HepG2 (cell line): ENCODE data around the gene C16orf87. TPM values are rescaled to one million over a fixed set of nuclear protein-coding genes. Genes with fewer than 3 reads are reported as not detected.

Experiments
- CAMTA2 ChIP-seq: sonication (generic); formaldehyde crosslinking; IDR thresholded peaks from 2 replicates; pipeline ENCODE4 v1.4.0; 2020; ENCODE audit warnings: mild to moderate bottlenecking, missing genetic modification reagents, borderline replicate concordance
- CHCHD3 ChIP-seq: sonication (generic); formaldehyde crosslinking; IDR thresholded peaks from 2 replicates; pipeline ENCODE4 v1.8.0; 2022; ENCODE audit warnings: mild to moderate bottlenecking, missing genetic modification reagents, moderate library complexity
- EEA1 ChIP-seq: sonication (generic); formaldehyde crosslinking; IDR thresholded peaks from 2 replicates; pipeline ENCODE4 v1.5.1; 2020; ENCODE audit warnings: mild to moderate bottlenecking, missing genetic modification reagents, borderline replicate concordance
- ELF4 ChIP-seq: sonication (generic); formaldehyde crosslinking; IDR thresholded peaks from 2 replicates; pipeline ENCODE4 v1.5.0; 2020; ENCODE audit warnings: missing genetic modification reagents, mild to moderate bottlenecking, moderate library complexity, borderline replicate concordance
- HMG20A ChIP-seq: IDR thresholded peaks from 2 replicates; pipeline ENCODE4 v1.6.1; 2016; ENCODE audit warnings: borderline replicate concordance
- MED13 ChIP-seq: sonication (generic); formaldehyde crosslinking; IDR thresholded peaks from 2 replicates; pipeline ENCODE4 v1.5.0; 2020; ENCODE audit warnings: missing genetic modification reagents
- NFE2L2 ChIP-seq: fragments of 150-350 bp; IDR thresholded peaks from 2 replicates; pipeline ENCODE4 v1.6.1; 2014; ENCODE audit warnings: low read length
- PCBP2 ChIP-seq: fragments of 200-400 bp; formaldehyde crosslinking; optimal IDR thresholded peaks from 2 replicates; pipeline ENCODE3; 2018; ENCODE audit warnings: low read length, low read depth; ENCODE audit not compliant: poor library complexity, severe bottlenecking
- RCOR2 ChIP-seq: IDR thresholded peaks from 2 replicates; pipeline ENCODE4 v1.6.1; 2016; ENCODE audit warnings: missing biosample characterization, missing genetic modification reagents
- SCMH1 ChIP-seq: sonication (generic); formaldehyde crosslinking; IDR thresholded peaks from 2 replicates; pipeline ENCODE4 v1.9.0; 2021; ENCODE audit warnings: missing genetic modification reagents, mild to moderate bottlenecking, borderline replicate concordance
- SPEN ChIP-seq: sonication (generic); formaldehyde crosslinking; IDR thresholded peaks from 2 replicates; pipeline ENCODE4 v1.5.1; 2020; ENCODE audit warnings: low read depth, mild to moderate bottlenecking, missing genetic modification reagents
- STAG1 ChIP-seq: sonication (generic); formaldehyde crosslinking; IDR thresholded peaks from 2 replicates; pipeline ENCODE4 v1.4.0; 2020; ENCODE audit warnings: missing genetic modification reagents
- TGIF2 ChIP-seq: IDR thresholded peaks from 2 replicates; pipeline ENCODE4 v1.6.1; 2016; ENCODE audit warnings: control low read depth, missing compliant biosample characterization
- ZNF773 ChIP-seq: sonication (generic); formaldehyde crosslinking; IDR thresholded peaks from 2 replicates; pipeline ENCODE4 v1.4.0; 2020; ENCODE audit warnings: missing genetic modification reagents, borderline replicate concordance
- polyA plus RNA-seq, 8 experiments: library from polyadenylated mRNA; depleted of rRNA in 3 of 8; stranded (reverse) in 7 of 8; unstranded in 1 of 8; fragments of >200 nt; fragmentation: Illumina TruSeq in 4 of 8; extraction: Trizol in 4 of 8; gene quantifications; 2 replicates each; pipeline versions ENCODE4 v1.2.1 to v1.2.3, GENCODE V29; 2011 to 2016; ENCODE audit warnings: low read depth in 4 of 8, missing spikeins in 1 of 8, mixed read lengths in 1 of 8; ENCODE audit not compliant: insufficient read depth in 1 of 8
- total RNA-seq, 5 experiments: library from RNA; depleted of rRNA; stranded (reverse); fragments of >200 nt; fragmentation: Illumina TruSeq; extraction: Trizol; gene quantifications; 2 replicates each; pipeline ENCODE4 v1.2.3, GENCODE V29; 2016; ENCODE audit warnings: low read depth in 1 of 5
- TF ChIP-seq, protein P1 (sequence below): sonication (generic); formaldehyde crosslinking; IDR thresholded peaks from 2 replicates; pipeline ENCODE4 v1.5.0; 2020; ENCODE audit warnings: mild to moderate bottlenecking, missing genetic modification reagents, borderline replicate concordance
- TF ChIP-seq, protein P2 (sequence below): sonication (generic); formaldehyde crosslinking; IDR thresholded peaks from 2 replicates; pipeline ENCODE4 v1.4.0; 2020; ENCODE audit warnings: mild to moderate bottlenecking, missing genetic modification reagents, borderline replicate concordance
- TF ChIP-seq, protein P3 (sequence below): sonication (generic); formaldehyde crosslinking; IDR thresholded peaks from 2 replicates; pipeline ENCODE4 v1.4.0; 2020; ENCODE audit warnings: missing genetic modification reagents, low read depth, mild to moderate bottlenecking, borderline replicate concordance
- TF ChIP-seq, protein P4 (sequence below): sonication (generic); formaldehyde crosslinking; IDR thresholded peaks from 2 replicates; pipeline ENCODE4 v1.4.0; 2020; ENCODE audit warnings: mild to moderate bottlenecking, missing genetic modification reagents

The C16orf87 gene
- total and polyA plus RNA-seq, 2 of the 13 experiments (the other 11 are each of a cell fraction or from before 2014, with no cell fraction given): 8.6 to 19.5 TPM

DNA sequence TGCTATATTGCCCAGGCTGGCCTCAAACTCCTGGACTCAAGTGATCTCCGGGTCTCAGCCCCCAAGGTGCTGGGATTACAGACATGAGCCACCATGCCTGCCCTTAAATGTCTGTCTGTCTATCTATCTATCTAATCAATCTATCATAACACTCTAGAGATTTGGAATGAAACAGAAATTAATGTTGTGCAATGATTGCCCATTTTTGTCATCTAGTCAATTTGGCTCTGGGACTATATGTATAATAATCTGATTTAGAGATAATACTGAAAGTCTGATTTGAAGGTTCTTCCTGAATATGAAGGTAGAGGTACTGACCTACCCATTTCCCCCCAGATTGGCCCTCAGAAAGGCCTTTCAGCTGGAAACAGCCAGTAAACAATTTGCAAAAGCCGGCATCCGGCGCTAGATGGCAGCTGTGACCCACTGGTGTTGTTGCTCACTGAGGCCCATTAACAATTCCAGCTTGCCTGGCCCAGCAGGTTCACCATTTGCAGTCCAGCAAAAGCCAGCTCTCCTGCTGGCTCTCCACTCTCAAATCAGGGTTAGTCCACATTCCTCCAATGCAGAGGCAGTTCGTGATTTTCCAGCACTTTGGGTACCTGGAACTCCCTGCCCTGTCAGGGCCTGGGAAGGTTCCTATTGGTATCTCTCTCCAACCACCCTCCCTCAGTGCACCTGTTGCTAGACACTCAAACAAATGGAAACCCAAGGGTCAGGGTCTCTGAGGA is 22.9 kb upstream of the C16orf87 start (continued):
- TF ChIP-seq, protein P1, sequence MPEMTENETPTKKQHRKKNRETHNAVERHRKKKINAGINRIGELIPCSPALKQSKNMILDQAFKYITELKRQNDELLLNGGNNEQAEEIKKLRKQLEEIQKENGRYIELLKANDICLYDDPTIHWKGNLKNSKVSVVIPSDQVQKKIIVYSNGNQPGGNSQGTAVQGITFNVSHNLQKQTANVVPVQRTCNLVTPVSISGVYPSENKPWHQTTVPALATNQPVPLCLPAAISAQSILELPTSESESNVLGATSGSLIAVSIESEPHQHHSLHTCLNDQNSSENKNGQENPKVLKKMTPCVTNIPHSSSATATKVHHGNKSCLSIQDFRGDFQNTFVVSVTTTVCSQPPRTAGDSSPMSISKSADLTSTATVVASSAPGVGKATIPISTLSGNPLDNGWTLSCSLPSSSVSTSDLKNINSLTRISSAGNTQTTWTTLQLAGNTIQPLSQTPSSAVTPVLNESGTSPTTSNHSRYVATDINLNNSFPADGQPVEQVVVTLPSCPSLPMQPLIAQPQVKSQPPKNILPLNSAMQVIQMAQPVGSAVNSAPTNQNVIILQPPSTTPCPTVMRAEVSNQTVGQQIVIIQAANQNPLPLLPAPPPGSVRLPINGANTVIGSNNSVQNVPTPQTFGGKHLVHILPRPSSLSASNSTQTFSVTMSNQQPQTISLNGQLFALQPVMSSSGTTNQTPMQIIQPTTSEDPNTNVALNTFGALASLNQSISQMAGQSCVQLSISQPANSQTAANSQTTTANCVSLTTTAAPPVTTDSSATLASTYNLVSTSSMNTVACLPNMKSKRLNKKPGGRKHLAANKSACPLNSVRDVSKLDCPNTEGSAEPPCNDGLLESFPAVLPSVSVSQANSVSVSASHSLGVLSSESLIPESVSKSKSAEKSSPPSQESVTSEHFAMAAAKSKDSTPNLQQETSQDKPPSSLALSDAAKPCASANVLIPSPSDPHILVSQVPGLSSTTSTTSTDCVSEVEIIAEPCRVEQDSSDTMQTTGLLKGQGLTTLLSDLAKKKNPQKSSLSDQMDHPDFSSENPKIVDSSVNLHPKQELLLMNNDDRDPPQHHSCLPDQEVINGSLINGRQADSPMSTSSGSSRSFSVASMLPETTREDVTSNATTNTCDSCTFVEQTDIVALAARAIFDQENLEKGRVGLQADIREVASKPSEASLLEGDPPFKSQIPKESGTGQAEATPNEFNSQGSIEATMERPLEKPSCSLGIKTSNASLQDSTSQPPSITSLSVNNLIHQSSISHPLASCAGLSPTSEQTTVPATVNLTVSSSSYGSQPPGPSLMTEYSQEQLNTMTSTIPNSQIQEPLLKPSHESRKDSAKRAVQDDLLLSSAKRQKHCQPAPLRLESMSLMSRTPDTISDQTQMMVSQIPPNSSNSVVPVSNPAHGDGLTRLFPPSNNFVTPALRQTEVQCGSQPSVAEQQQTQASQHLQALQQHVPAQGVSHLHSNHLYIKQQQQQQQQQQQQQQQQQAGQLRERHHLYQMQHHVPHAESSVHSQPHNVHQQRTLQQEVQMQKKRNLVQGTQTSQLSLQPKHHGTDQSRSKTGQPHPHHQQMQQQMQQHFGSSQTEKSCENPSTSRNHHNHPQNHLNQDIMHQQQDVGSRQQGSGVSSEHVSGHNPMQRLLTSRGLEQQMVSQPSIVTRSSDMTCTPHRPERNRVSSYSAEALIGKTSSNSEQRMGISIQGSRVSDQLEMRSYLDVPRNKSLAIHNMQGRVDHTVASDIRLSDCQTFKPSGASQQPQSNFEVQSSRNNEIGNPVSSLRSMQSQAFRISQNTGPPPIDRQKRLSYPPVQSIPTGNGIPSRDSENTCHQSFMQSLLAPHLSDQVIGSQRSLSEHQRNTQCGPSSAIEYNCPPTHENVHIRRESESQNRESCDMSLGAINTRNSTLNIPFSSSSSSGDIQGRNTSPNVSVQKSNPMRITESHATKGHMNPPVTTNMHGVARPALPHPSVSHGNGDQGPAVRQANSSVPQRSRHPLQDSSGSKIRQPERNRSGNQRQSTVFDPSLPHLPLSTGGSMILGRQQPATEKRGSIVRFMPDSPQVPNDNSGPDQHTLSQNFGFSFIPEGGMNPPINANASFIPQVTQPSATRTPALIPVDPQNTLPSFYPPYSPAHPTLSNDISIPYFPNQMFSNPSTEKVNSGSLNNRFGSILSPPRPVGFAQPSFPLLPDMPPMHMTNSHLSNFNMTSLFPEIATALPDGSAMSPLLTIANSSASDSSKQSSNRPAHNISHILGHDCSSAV (CRISPR knock-in tag): no peak
- TF ChIP-seq SPEN (CRISPR knock-in tag): 0 out of 2 replicates have a peak, but pooled peaks have one; percentile 27
- TF ChIP-seq TGIF2: no peak
- TF ChIP-seq CAMTA2: no peak
- no peak; the same call in 1 of the 2 replicates for TF ChIP-seq HMG20A (CRISPR knock-in tag)
- TF ChIP-seq, protein P2, sequence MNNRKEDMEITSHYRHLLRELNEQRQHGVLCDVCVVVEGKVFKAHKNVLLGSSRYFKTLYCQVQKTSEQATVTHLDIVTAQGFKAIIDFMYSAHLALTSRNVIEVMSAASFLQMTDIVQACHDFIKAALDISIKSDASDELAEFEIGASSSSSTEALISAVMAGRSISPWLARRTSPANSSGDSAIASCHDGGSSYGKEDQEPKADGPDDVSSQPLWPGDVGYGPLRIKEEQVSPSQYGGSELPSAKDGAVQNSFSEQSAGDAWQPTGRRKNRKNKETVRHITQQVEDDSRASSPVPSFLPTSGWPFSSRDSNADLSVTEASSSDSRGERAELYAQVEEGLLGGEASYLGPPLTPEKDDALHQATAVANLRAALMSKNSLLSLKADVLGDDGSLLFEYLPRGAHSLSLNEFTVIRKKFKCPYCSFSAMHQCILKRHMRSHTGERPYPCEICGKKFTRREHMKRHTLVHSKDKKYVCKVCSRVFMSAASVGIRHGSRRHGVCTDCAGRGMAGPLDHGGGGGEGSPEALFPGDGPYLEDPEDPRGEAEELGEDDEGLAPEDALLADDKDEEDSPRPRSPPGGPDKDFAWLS (CRISPR knock-in tag): no peak
- TF ChIP-seq CHCHD3 (CRISPR knock-in tag): no peak
- TF ChIP-seq, protein P3, sequence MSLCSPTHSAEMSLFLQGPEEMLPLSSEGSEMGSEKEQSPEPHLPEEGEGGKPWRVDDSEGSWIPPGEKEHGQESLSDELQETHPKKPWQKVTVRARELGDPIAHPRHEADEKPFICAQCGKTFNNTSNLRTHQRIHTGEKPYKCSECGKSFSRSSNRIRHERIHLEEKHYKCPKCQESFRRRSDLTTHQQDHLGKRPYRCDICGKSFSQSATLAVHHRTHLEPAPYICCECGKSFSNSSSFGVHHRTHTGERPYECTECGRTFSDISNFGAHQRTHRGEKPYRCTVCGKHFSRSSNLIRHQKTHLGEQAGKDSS: peak; percentile 98; the same call in 1 of the 2 replicates
- no peak for TF ChIP-seq ELF4 (CRISPR knock-in tag)
- no peak for TF ChIP-seq MED13
- no peak for TF ChIP-seq PCBP2
- TF ChIP-seq NFE2L2: no peak
- TF ChIP-seq RCOR2 (CRISPR knock-in tag): no peak; the same call in 1 of the 2 replicates
- TF ChIP-seq STAG1 (CRISPR knock-in tag): peak; percentile 99
- TF ChIP-seq ZNF773 (CRISPR knock-in tag): no peak
- TF ChIP-seq SCMH1 (CRISPR knock-in tag): no peak
- TF ChIP-seq EEA1 (CRISPR knock-in tag): no peak
- TF ChIP-seq, protein P4, sequence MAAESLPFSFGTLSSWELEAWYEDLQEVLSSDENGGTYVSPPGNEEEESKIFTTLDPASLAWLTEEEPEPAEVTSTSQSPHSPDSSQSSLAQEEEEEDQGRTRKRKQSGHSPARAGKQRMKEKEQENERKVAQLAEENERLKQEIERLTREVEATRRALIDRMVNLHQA (CRISPR knock-in tag): no peak
